ENCODE results near the gene SAMD11.

- no peak for TF ChIP-seq EP300 (IDR thresholded peaks at IDR 0.05)
- TF ChIP-seq CTCF (IDR thresholded peaks at IDR 0.05): no peak
- no peak for TF ChIP-seq POLR2AphosphoS5 (IDR thresholded peaks at IDR 0.05)
Observed at GRCh38 chr1:974293-974640, 50.5 kb downstream of the SAMD11 start.
